HPDE6-E6E7 (cell line): Measurements from ENCODE around the gene IMPDH1.

ENCODE experiments used
- DNase-seq: peaks from one replicate; pipeline ENCODE4 v3.0.0; 2011; ENCODE audit warnings: missing footprints; ENCODE audit errors: extremely low spot score

Gene IMPDH1

DNA sequence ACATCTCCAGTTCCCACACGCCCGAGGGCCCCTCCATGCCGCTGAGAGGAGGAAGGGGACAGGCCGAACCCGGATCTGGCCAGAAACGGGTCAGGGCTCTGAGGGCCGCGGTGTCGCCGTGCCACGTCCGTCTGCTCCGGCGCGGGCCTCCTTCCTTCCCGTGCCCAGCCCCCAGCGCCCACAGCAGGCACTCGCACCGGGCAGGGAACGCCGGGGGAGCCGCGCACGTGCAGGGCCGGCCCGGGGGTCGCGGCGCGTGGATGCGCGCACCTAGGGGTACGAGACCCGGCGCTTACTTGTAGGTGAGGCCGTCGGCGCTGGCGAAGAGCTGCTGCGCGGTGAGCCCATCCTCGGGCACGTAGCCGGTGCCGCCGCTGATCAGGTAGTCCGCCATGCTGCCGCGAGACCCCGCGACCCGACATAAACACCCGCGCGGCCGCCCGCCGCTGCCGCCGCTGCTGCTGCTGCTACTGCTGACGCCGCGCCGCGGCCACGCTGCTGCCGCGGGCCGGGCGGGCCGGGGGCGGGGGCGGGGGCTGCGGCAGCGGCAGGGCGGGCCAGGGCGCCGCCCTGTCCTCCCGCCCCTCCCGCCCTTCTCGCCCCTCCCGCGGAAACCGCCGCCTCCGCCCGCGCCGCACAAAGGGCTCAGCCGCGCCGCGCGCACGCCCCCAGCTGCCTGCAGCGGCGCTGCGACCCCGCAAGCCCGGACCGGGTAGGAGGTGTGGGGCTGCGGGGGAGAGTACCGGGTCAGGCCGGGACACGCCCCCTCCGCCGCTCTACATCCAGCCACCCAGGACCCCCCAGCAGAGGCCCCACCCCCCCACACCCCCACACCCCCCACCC lies 4.1 kb downstream of the IMPDH1 start:
- no peak for DNase-seq

DNA sequence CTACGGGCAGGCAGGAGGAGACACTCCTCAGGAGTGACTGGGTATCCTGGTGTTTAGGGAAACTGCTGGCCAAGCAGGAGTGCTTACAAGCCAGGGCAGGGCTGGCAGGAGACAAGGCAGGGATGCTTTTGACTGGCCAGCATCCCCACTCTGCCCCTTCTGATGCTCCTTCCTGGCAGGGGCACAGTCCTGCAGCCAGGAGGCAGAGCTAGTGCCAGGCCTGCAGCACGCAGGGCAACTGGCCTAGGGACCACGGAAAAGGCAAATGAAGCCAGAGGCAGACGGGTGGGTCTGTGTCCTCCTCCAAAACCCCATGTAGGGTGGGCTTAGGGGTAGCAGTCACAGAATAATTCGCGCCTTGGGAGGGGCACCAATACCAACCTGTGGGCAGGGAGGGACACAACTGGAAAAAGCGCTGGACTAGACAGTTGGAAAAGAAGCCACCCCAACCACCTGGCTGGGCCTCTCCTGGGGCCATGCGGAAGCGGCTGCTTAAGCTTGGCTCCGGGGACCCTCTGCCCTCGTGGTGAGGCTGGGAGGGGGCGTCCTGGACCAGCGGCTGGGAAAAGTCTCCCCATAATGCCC lies 4.8 kb downstream of the IMPDH1 start:
- no peak for DNase-seq

DNA sequence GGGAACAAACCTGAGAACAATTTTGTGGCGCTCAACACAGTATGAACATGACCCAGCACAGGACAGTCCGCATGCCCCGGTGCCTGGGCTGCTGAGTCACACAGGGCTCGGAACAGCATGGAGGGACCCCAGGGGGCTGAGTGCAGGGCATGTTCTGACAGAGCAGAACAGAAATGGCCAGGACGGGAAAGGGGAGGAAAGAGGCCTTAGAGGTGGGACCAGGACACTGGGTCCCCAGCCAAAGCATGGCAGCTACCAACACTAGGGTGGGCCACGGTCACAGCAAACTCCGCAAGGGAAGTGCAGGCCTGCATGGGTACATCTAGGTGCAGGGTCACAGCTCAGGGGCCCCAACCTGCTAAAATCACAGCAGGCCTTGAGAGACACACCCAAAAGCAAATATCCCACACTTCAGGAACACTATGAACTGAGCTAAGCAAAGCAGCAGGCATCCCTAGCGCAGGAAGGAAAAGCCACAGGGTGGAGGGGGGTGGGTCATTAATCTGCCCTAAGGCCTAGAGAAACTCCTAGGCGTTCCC lies 5.6 kb downstream of the IMPDH1 start:
- no peak for DNase-seq

DNA sequence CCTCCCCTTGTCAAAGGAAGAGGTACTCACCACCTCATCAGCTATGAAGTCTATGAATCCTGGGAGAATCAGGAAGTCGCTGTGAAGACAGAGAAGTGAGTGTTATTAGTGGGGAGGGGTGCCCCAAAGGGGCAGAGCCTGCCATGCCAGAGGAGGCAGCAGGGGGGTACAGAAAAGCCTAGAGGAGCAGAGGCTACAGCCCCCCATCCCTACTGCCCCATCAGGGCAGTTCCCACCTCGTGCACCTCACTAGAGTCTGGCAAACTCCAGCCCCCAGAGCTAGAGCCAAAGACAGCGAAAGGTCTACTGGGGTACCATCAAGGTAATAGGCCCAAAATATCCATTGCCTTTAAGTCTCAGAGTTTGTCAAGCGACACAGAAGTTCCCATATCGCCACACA lies 6.1 kb downstream of the IMPDH1 start:
- DNase-seq: no peak

GRCh38 chr7:128402356-128402755 lies 7.4 kb downstream of the IMPDH1 start:
- no peak for DNase-seq

DNA sequence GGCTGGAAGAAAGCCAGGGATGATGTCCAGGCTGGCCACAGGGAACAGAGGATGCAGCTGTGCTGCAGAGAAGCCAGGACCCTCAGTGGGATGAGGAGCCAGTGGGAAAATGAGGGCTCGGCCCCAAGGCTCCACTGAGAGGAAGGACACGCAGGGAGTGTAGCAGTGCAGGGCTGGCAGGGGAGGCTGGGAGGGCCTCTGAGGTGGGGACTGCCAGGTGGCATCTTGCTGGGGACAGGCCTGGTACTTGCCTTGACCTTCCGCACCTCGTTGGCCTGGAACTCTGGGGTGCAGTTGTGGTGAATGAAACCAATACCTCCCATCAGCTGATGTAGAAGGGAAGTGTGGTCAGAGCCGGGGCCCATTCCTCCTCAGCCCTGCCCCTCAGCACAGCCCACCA lies 9.2 kb downstream of the IMPDH1 start:
- no peak for DNase-seq

- no peak for DNase-seq
Measured at GRCh38 chr7:128399991-128400390, 9.8 kb downstream of the IMPDH1 start.

DNA sequence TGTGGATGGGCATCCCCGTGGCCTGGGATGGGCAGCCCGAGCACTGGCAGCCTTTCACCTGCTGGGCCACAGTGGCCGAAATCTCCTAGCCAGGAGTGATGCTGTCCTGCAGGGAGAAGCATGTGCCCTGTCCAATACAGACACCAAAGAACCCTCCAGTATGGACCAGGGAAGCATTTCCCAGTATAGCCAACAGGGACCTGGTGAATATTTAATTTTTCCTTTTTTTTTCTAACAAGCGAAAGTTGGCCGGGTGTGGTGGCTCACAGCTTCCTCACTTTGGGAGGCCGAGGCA lies 11.0 kb downstream of the IMPDH1 start:
- DNase-seq: no peak

DNA sequence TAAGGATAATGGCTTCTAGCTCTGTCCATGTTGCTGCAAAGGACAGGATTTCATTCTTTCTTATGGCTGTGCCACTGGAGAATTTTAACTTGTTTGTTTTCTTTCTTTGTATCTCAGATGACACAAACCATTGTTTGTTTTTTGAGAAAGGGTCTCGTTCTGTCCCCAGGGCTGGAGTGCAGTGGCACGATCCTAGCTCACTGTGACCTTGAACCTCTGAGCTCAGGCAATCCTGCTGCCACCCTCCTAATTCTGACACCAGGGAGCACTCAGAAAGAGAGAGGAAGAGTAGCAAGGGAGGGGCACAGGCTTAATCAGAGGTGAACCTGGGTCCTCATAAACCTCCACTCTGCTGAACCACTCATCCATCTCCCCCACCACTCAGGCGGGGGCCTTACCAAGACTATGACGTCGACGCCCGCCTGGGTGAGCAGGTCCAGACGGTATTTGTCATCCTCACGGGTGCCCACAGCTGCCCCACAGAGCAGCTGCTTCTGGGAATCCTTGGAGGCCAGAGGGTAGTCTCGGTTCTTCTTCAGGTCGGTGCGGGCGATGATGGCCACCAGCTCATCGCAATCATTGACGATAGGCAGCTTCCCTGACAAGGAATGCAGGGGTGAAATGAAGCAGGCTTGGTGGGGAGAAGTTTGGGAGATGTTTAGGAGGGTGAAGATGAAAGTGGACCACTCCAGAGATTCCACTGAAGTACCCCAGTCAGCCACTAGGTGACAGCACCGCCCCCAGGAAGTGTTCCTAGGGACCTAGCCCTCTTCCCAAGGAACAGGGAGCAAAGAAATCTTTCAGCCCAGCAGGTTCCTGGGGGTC lies 11.6 kb downstream of the IMPDH1 start:
- DNase-seq: no peak

- no peak for DNase-seq
Measured at GRCh38 chr7:128396357-128396756, 13.4 kb downstream of the IMPDH1 start.

- no peak for DNase-seq
Measured at GRCh38 chr7:128395748-128396147, 14.0 kb downstream of the IMPDH1 start.

- no peak for DNase-seq
Measured at GRCh38 chr7:128394904-128395496, 14.8 kb downstream of the IMPDH1 start.

GRCh38 chr7:128393526-128394330 lies 16.1 kb downstream of the IMPDH1 start:
- DNase-seq: no peak

GRCh38 chr7:128392446-128393327 lies 17.1 kb downstream of the IMPDH1 start:
- no peak for DNase-seq

DNA sequence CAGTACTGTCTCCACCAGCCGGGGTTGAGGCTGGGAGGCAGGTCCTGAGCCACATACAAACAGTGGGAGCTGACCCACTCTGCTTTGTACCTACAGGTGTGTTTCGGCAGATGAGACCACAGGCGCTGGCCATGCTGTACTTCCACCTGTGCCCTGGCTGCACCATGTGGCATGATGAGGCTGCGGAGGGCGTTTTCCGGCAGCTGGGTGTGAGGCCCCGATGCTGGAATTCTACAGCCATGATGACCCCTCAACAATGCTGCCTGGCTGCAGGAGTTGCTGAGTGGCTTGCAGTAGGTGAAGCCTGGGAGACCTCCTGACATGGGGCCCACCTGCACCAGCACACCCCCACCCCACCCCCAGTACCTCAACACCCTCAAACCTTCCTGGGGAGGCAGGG lies 18.0 kb downstream of the IMPDH1 start:
- no peak for DNase-seq

- DNase-seq: no peak
Measured at GRCh38 chr7:128390871-128391565, 18.8 kb downstream of the IMPDH1 start.

DNA sequence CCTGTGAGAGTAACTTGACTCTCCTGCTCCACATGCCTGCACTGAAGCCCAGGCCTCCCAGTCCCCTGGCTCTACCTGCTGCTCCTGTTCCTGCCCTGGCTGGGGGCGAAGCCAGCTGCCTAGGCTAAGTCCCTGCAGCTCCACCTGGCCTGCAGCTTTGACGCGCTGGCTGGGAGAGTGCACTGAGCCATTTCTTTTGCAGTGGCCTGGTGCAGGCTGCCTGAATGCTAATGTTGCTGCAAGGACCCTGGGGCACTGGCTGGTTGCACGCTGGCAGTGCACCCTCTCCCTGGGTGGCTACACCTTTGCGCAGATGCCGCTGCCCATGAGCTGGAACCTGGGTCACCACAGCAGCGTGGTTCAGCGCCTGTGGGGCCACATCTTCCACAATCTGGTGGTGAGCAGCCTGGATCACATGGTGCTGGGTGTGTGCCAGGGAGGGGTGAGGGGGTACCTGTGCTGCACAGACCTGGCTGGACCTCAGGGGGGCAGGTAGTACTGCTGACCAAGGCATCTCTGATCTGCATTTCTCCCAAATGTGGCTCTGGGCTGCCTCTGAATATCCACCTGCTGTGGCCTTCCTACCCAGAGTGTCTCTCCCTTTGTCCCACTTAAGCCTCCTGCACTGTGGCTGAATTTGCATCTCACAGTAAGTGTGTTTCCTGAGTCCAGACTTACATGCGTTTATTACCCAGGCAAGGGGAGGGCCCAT lies 20.0 kb downstream of the IMPDH1 start:
- no peak for DNase-seq

DNA sequence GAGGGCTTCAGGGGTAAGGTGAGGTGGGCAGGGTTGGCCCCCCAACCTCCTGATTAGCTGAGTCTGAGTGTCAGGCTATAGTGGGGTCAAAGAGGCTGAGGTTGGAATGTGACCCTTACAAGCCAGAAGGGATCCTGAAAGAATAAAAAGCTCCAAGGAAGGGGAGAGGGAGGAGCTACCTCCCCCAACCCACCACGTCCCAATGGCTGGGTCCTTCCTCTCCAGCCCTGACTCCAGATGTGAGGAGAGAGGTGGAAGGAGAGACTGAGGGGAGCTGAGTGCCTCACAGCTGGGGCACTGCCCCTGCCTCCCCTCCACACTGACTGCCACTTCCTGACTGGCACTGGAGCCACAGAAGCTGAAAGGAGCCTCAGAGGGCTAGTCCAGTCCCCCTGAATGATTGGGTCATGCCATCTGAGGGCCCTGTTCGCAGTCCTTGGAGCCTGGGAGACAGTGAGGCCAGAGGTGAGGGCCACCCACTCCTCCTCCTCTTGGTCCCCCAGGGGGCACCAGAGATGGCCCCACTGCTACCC lies 20.6 kb downstream of the IMPDH1 start:
- DNase-seq: no peak

DNA sequence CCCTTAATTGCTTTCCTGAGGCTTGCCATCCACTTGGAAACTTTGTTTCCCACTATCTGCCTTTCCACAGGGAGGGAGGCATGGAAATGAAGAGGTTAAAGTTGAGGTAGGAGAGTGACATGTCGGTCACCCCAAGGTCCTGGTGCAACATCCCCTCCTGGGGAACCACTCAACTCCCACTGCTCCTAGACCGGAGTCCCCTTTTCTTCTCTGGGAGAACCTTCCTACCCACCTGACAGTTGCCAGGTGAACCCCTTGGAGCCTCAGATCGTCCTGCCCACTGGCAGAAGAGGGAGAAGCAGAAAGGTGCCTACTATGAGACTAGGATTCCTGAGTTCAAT lies 21.7 kb downstream of the IMPDH1 start:
- DNase-seq: no peak
